AG04450 (cell line): ENCODE measurements around the gene PACSIN1. TPM values are rescaled to one million over a fixed set of nuclear protein-coding genes. Genes with fewer than 3 reads are reported as not detected.

Source experiments
- CTCF ChIA-PET: fragments of 300-600, 350-600 bp; formaldehyde crosslinking; extraction: SDS; loops from one replicate; lab custom pipeline; 2022; ENCODE audit warnings: antibody characterized with exemption, inconsistent platforms; lab: Charles Lee
- POLR2A ChIA-PET: fragments of 350-600 bp; formaldehyde crosslinking; extraction: SDS; loops from one replicate; lab custom pipeline; 2021; ENCODE audit warnings: antibody characterized with exemption, inconsistent platforms; lab: Yijun Ruan, JAX
- DNase-seq: peaks from one replicate; pipeline ENCODE4 v3.0.0-alpha.2; 2011; ENCODE audit warnings: low read depth, low spot score
- H3K27ac ChIP-seq: one replicate; pipeline ENCODE4 v1.5.1; 2012; ENCODE audit warnings: low read depth, low read length, control low read depth
- H3K27me3 ChIP-seq: one replicate; pipeline ENCODE4 v1.6.0; 2012; ENCODE audit warnings: low read length; ENCODE audit not compliant: control insufficient read depth, insufficient read depth
- H3K4me3 ChIP-seq: 2 replicates; pipeline ENCODE4 v1.5.1; 2011; ENCODE audit warnings: mild to moderate bottlenecking, low read depth, low read length, control low read depth
- H3K9me3 ChIP-seq: 2 replicates; pipeline ENCODE4 v1.5.1; 2012; ENCODE audit warnings: low read length; ENCODE audit not compliant: control insufficient read depth, insufficient read depth
- polyA plus RNA-seq: library from polyadenylated mRNA; depleted of rRNA; stranded (reverse); fragments of >200 nt; gene quantifications from 2 replicates; pipeline ENCODE4 v1.2.3, GENCODE V29; 2011
- TF ChIP-seq, protein P1 (sequence below): IDR thresholded peaks from 2 replicates; pipeline ENCODE4 v1.5.1; 2011; ENCODE audit warnings: low read depth, low read length, control low read depth, inconsistent platforms

Gene PACSIN1
- polyA plus RNA-seq, 1 experiment: not detected

DNA sequence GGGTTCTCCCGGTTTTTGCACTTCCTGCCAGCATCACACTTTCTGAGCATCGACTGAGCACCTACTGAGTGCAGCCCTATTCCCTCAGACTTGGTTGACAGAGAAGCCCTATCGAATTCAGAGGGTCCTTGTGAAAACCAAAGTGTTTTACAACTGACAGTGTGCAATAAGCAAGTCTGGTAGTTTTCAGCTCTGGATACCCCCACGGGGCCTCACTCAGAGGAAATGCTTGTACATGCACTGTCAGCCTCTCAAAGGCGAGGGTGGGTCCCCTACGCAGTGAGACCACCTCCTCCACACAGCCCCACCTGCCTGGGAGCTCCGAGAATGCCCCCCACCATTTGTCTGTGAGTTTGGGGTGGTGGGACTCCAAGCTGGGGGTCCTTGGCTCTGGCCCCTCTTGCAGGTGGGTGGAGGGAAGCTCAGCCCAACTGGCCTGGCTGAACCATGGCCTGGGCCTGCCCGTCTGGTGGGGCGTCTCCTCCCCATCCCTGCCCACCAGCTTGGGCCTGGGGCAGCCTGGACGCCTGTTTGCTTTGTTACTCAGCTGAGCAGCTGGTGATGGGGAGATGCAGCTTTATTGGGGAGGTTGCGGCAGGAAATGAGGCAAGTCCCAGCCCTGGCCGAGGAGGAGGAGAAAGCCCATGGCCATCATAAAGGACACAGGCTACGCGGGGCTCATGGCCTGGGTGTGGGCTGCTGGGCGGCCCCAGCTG is 88.6 kb downstream of the PACSIN1 start:
- TF ChIP-seq, protein P1, sequence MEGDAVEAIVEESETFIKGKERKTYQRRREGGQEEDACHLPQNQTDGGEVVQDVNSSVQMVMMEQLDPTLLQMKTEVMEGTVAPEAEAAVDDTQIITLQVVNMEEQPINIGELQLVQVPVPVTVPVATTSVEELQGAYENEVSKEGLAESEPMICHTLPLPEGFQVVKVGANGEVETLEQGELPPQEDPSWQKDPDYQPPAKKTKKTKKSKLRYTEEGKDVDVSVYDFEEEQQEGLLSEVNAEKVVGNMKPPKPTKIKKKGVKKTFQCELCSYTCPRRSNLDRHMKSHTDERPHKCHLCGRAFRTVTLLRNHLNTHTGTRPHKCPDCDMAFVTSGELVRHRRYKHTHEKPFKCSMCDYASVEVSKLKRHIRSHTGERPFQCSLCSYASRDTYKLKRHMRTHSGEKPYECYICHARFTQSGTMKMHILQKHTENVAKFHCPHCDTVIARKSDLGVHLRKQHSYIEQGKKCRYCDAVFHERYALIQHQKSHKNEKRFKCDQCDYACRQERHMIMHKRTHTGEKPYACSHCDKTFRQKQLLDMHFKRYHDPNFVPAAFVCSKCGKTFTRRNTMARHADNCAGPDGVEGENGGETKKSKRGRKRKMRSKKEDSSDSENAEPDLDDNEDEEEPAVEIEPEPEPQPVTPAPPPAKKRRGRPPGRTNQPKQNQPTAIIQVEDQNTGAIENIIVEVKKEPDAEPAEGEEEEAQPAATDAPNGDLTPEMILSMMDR: no peak
- POLR2A ChIA-PET: no interaction called here
- CTCF ChIA-PET: interaction anchor here (1.0 kb wide), 1 partner anchor 27 kb away, joined by 3 read pairs; no protein-coding TSS in a partner anchor
- H3K27me3 ChIP-seq: peaks cover 13% of the 10 kb centered on the region
- H3K4me3 ChIP-seq: no peak overlapping the region
- H3K9me3 ChIP-seq: peaks cover 12% of the 10 kb centered on the region
- DNase-seq: no peak
- H3K27ac ChIP-seq: no peak overlapping the region

DNA sequence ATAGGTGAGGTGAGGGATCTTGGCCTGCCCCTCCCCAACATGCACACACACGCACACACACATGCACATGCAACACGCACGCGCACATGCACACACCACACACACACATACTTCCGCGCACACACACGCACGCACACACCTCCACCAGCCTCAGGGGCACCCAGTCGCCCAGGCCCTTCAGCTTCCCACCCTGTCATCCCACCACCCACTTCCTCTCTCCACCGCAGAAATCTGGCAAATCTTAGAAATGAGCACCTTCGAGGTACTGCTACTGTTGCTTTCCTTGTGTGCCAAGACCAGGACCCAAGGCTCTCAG is 89.1 kb downstream of the PACSIN1 start:
- TF ChIP-seq, protein P1: no peak
- Histone ChIP-seq H3K9me3 (peaks cover 12% of the 10 kb centered on the region), H3K4me3 (no peak overlapping the region), H3K27ac (no peak overlapping the region), H3K27me3 (peaks cover 13% of the 10 kb centered on the region)
- DNase-seq: no peak
- ChIA-PET POLR2A (no interaction called here), CTCF (interaction anchor here (1.0 kb wide), 1 partner anchor 28 kb away, joined by 3 read pairs; no protein-coding TSS in a partner anchor)

DNA sequence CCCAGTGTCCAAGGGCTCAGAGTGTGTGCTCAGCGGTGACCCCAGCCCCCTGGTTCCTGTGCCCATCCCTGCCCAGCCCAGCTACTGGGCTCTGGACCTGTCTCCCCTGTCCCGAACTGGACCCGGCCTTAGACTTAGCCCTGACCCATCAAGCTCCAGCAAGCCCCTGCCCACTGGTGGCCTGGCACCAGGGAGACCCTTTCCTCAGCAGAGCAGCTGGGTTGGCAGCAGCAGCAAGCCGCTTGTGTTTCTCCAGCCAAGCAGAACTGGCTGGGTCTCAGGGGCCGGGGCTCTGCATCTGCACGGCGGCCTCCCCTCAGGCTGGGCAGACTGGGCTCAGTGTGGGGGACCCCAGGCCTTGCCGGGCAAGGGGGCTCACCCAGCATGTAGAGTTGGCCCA is 89.5 kb downstream of the PACSIN1 start:
- CTCF ChIA-PET: interaction anchor here (1.0 kb wide), 1 partner anchor 28 kb away, joined by 3 read pairs; no protein-coding TSS in a partner anchor
- POLR2A ChIA-PET: no interaction called here
- Histone ChIP-seq H3K4me3 (no peak overlapping the region), H3K27me3 (peaks cover 13% of the 10 kb centered on the region), H3K9me3 (peaks cover 12% of the 10 kb centered on the region), H3K27ac (no peak overlapping the region)
- no peak for DNase-seq
- TF ChIP-seq, protein P1: no peak

DNA sequence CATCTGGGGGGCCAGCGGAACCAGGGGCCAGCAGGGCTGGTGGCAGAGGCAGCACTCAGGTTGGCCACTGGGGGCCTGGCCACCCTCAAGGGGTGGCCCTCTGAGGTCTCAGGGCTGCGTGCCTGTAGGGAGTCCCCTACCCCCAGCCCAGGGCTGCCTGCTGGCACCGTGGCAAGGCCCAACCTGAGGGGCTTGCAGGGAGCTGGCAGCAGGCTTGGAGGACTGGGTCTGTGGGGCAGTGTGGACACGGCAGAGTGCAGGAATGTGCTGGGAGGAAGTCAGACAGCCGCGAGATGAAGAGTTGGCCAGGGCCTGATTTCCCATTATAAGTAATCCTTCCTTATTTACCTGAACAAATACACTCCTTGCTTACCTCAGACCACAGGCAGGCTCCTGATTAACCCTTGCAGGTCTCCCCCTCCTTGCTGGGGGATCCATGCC is 90.2 kb downstream of the PACSIN1 start, which contains the start of gene SPDEF:
TSS of gene SPDEF (minus strand) at position 299 of the 441 bp plus-strand sequence. CDS start 11,874 bp downstream, outside the sequence.
- Histone ChIP-seq H3K4me3 (no peak within 1 kb of the TSS), H3K27ac (no peak within 1 kb of the TSS), H3K9me3 (peaks cover 12% of the 10 kb centered on the region), H3K27me3 (peaks cover 12% of the 10 kb centered on the region)
- ChIA-PET CTCF (no interaction called here), POLR2A (interaction anchor here (1.1 kb wide), 1 partner anchor 90 kb away, joined by 3 read pairs; no protein-coding TSS in a partner anchor)
- TF ChIP-seq, protein P1: no peak
- no peak for DNase-seq

DNA sequence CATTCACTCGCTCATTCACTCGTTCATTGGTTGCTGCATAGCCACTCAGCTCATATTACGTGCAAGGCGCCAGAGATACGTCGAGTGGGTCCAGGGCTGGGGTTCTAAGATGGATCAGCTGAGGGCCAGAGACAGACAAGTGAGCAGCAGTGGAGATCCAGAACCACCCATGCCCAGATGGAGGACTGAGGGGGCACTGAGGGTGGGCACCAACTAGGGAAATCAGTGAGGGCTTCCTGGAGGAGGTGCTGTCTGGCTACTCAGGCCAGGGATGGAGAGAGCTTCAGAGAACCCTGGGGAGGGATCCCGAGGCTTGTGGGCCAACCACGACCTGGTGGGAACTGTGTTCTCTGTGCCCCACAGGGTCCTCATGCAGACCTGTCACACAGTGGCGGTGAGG is 90.6 kb downstream of the PACSIN1 start:
- peaks cover 9% of the 10 kb centered on the region for H3K27me3 ChIP-seq
- DNase-seq: no peak
- no peak overlapping the region for H3K27ac ChIP-seq
- TF ChIP-seq, protein P1: no peak
- ChIA-PET POLR2A (interaction anchor here (1.1 kb wide), 1 partner anchor 90 kb away, joined by 3 read pairs; no protein-coding TSS in a partner anchor), CTCF (no interaction called here)
- no peak overlapping the region for H3K4me3 ChIP-seq
- H3K9me3 ChIP-seq: peaks cover 12% of the 10 kb centered on the region
